HepG2 (cell line): ENCODE data around the gene OAT. TPM values are rescaled to one million over a fixed set of nuclear protein-coding genes. Genes with fewer than 3 reads are reported as not detected.

Source experiments
- ATAC-seq: fragments of 200-7000 bp; cut with Tn5 transposase; 3 replicates; pipeline ENCODE4 v1.9.1; 2020; ENCODE audit warnings: mild to moderate bottlenecking, moderate library complexity
- BruUV-seq: library from RNA; stranded (reverse); fragments of 400-500 nt; replicated peaks from 2 replicates; lab custom pipeline; 2021; lab: Mats Ljungman, UMichigan
- CTCF ChIA-PET: fragments of 300-600 bp; formaldehyde crosslinking; extraction: SDS; loops from one replicate; lab custom pipeline; 2021; ENCODE audit warnings: low total read pairs, inconsistent platforms, low intra/inter-chr PET ratio; lab: Yijun Ruan, JAX
- POLR2A ChIA-PET: fragments of 350-600 bp; sonication (Branson Sonifier 250); formaldehyde crosslinking; loops from one replicate; lab custom pipeline; 2020; ENCODE audit warnings: antibody characterized with exemption, inconsistent platforms; lab: Yijun Ruan, JAX
- DNase-seq: peaks from one replicate; pipeline ENCODE4 v3.0.0-alpha.2; 2015; ENCODE audit warnings: low spot score
- FAIRE-seq: peaks from 3 replicates; lab custom pipeline; 2011; peaks lifted over from hg19 to GRCh38; lab: Jason Lieb, UNC
- H2AFZ ChIP-seq: one replicate; pipeline ENCODE4 v1.6.1; 2011; ENCODE audit warnings: low read length, inconsistent platforms
- H3K27ac ChIP-seq: fragments of 300-600 bp; 3 replicates; pipeline ENCODE4 v1.8.0; 2011; ENCODE audit warnings: mixed run types, mild to moderate bottlenecking, mixed read lengths, low read length, inconsistent platforms; ENCODE audit not compliant: insufficient read depth; ENCODE audit errors: extremely low read length
- H3K27me3 ChIP-seq, 2 experiments: fragments of 200-600 bp in 1 of 2; 2 replicates in 1 of 2; 3 replicates in 1 of 2; pipeline versions ENCODE4 v1.6.0 to v1.8.0; 2011; ENCODE audit warnings: low read length in 2 of 2, mild to moderate bottlenecking in 2 of 2, moderate library complexity in 2 of 2, inconsistent platforms in 1 of 2; ENCODE audit not compliant: insufficient read depth in 2 of 2, control insufficient read depth in 1 of 2
- H3K36me3 ChIP-seq, 2 experiments: fragments of 200-600 bp in 1 of 2; replicated peaks in 1 of 2; 2 replicates in 1 of 2; 3 replicates in 1 of 2; pipeline versions ENCODE4 v1.5.1 to v1.8.0; 2011; ENCODE audit warnings: low read length in 2 of 2, inconsistent platforms in 1 of 2; ENCODE audit not compliant: insufficient read depth in 2 of 2, control insufficient read depth in 1 of 2
- H3K4me1 ChIP-seq: 2 replicates; pipeline ENCODE4 v1.5.1; 2012; ENCODE audit warnings: low read length, inconsistent platforms; ENCODE audit not compliant: insufficient read depth
- H3K4me2 ChIP-seq: 2 replicates; pipeline ENCODE4 v1.6.0; 2011; ENCODE audit warnings: low read depth, low read length, inconsistent platforms
- H3K4me3 ChIP-seq, 3 experiments: fragments of 200-600 bp in 1 of 3; sonication (generic), shearing (Covaris generic) in 1 of 3; replicated peaks in 1 of 3; 2 replicates each; pipeline ENCODE4 v1.5.1; 2011 to 2016; ENCODE audit warnings: low read length in 3 of 3, inconsistent platforms in 2 of 3, low read depth in 2 of 3, mild to moderate bottlenecking in 2 of 3, control low read depth in 1 of 3, mixed read lengths in 1 of 3; ENCODE audit not compliant: insufficient read depth in 1 of 3
- H3K79me2 ChIP-seq: one replicate; pipeline ENCODE4 v1.6.1; 2011; ENCODE audit warnings: low read length, inconsistent platforms; ENCODE audit not compliant: insufficient read depth
- H3K9ac ChIP-seq: 2 replicates; pipeline ENCODE4 v1.6.0; 2011; ENCODE audit warnings: mild to moderate bottlenecking, low read depth, low read length, inconsistent platforms; ENCODE audit not compliant: insufficient read depth
- H3K9me3 ChIP-seq: 2 replicates; pipeline ENCODE4 v1.5.1; 2012; ENCODE audit warnings: mild to moderate bottlenecking, low read length
- H4K20me1 ChIP-seq: 2 replicates; pipeline ENCODE4 v1.6.0; 2011; ENCODE audit warnings: inconsistent platforms, mild to moderate bottlenecking, low read length, moderate library complexity; ENCODE audit not compliant: insufficient read depth
- AGO1 ChIP-seq: fragments of 200-400 bp; formaldehyde crosslinking; IDR thresholded peaks from 2 replicates; pipeline ENCODE4 v1.6.1; 2017; ENCODE audit warnings: mild to moderate bottlenecking, low read depth, low read length, moderate library complexity; ENCODE audit not compliant: poor library complexity, severe bottlenecking
- ARID2 ChIP-seq: sonication (generic); formaldehyde crosslinking; IDR thresholded peaks from 2 replicates; pipeline ENCODE4 v1.8.1; 2022; ENCODE audit warnings: mild to moderate bottlenecking, missing genetic modification reagents, borderline replicate concordance
- FOXK2 ChIP-seq: fragments of 450-650 bp; IDR thresholded peaks from 2 replicates; pipeline ENCODE4 v1.6.1; 2016
- IRF1 ChIP-seq: sonication (generic); formaldehyde crosslinking; IDR thresholded peaks from 2 replicates; pipeline ENCODE4 v1.4.0; 2020; ENCODE audit warnings: low read depth, mild to moderate bottlenecking, missing genetic modification reagents
- MAF1 ChIP-seq: sonication (generic); formaldehyde crosslinking; IDR thresholded peaks from 2 replicates; pipeline ENCODE4 v1.5.0; 2020; ENCODE audit warnings: missing genetic modification reagents, borderline replicate concordance
- SALL2 ChIP-seq: sonication (generic); formaldehyde crosslinking; IDR thresholded peaks from 2 replicates; pipeline ENCODE4 v1.8.1; 2023; ENCODE audit warnings: mild to moderate bottlenecking, missing genetic modification reagents, inconsistent platforms
- WGBS: methylation state at CpG from one replicate; pipeline ENCODE4 v1.1.6; 2017; ENCODE audit warnings: low lambda C conversion rate; 5-methylcytosine and 5-hydroxymethylcytosine counted together
- in situ Hi-C: cut with HindIII; loops from 2 replicates; pipeline ENCODE4 v1.10.0; 2017; ENCODE audit warnings: low pct_unique_long_range_greater_than_20kb; ENCODE audit not compliant: extremely low pct_ligation_motif_present
- intact Hi-C: fragments of 100-400 bp; cut with micrococcal nuclease; formaldehyde crosslinking; loops from one replicate; pipeline ENCODE4 v1.10.0; 2022; ENCODE audit not compliant: unreplicated experiment
- polyA plus RNA-seq, 8 experiments: library from polyadenylated mRNA; depleted of rRNA in 3 of 8; stranded (reverse) in 7 of 8; unstranded in 1 of 8; fragments of >200 nt; fragmentation: Illumina TruSeq in 4 of 8; extraction: Trizol in 4 of 8; gene quantifications; 2 replicates each; pipeline versions ENCODE4 v1.2.1 to v1.2.3, GENCODE V29; 2011 to 2016; ENCODE audit warnings: low read depth in 4 of 8, missing spikeins in 1 of 8, mixed read lengths in 1 of 8; ENCODE audit not compliant: insufficient read depth in 1 of 8
- total RNA-seq, 5 experiments: library from RNA; depleted of rRNA; stranded (reverse); fragments of >200 nt; fragmentation: Illumina TruSeq; extraction: Trizol; gene quantifications; 2 replicates each; pipeline ENCODE4 v1.2.3, GENCODE V29; 2016; ENCODE audit warnings: low read depth in 1 of 5
- TF ChIP-seq, protein P1 (sequence below): sonication (generic); formaldehyde crosslinking; IDR thresholded peaks from 2 replicates; pipeline ENCODE4 v1.5.1; 2020; ENCODE audit warnings: mild to moderate bottlenecking, missing genetic modification reagents, moderate library complexity
- TF ChIP-seq, protein P2 (sequence below): sonication (generic); formaldehyde crosslinking; IDR thresholded peaks from 2 replicates; pipeline ENCODE4 v1.4.0; 2020; ENCODE audit warnings: missing genetic modification reagents, borderline replicate concordance
- TF ChIP-seq, protein P3 (sequence below): sonication (generic); formaldehyde crosslinking; IDR thresholded peaks from one replicate; pipeline ENCODE4 v1.5.1; 2020; ENCODE audit warnings: mild to moderate bottlenecking, missing genetic modification reagents; ENCODE audit errors: not compliant biosample characterization

Gene OAT
- total and polyA plus RNA-seq, 2 of the 13 experiments (the other 11 are each of a cell fraction or from before 2014, with no cell fraction given), result 87.8 to 96.7 TPM

- TF ChIP-seq, protein P1, sequence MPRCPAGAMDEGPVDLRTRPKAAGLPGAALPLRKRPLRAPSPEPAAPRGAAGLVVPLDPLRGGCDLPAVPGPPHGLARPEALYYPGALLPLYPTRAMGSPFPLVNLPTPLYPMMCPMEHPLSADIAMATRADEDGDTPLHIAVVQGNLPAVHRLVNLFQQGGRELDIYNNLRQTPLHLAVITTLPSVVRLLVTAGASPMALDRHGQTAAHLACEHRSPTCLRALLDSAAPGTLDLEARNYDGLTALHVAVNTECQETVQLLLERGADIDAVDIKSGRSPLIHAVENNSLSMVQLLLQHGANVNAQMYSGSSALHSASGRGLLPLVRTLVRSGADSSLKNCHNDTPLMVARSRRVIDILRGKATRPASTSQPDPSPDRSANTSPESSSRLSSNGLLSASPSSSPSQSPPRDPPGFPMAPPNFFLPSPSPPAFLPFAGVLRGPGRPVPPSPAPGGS, result no peak
- TF ChIP-seq AGO1 (no peak), ARID2 (CRISPR knock-in tag) (no peak)
- TF ChIP-seq, protein P2, sequence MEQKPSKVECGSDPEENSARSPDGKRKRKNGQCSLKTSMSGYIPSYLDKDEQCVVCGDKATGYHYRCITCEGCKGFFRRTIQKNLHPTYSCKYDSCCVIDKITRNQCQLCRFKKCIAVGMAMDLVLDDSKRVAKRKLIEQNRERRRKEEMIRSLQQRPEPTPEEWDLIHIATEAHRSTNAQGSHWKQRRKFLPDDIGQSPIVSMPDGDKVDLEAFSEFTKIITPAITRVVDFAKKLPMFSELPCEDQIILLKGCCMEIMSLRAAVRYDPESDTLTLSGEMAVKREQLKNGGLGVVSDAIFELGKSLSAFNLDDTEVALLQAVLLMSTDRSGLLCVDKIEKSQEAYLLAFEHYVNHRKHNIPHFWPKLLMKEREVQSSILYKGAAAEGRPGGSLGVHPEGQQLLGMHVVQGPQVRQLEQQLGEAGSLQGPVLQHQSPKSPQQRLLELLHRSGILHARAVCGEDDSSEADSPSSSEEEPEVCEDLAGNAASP (CRISPR knock-in tag), result peak; percentile 74
Measured at GRCh38 chr10:124418726-124419501, at the start of gene OAT (continued).

DNA sequence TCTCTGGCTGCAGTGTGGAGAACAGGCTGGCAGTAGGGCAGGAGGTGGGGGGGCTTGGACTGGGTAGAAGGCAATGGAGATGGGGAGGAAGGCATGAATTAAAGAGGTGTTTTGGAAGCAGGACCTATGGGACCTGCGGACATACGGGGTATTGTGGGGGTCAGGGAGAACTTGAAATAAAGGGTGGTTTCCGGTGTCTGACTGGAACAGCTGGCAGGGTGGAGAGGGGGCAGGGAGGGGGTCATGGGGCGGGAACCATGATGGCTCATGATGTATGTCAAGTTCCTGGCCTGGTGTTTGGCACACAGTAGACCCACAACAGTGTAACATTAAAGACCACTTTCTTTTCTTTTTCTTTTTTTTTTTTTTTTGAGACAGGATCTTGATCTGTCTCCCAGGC lies 48.4 kb upstream of the OAT start:
- 88% methylated on average over 4 of the region's 4 CpGs for WGBS
- Histone ChIP-seq H3K9me3 (no peaks in the 10 kb centered on the region), H3K27me3 (no peaks in the 10 kb centered on the region; a peak in 1 of 5 replicates), H3K4me2 (peak overlapping the region; percentile 47), H4K20me1 (0 out of 2 replicates have a peak, but pooled peaks cover 6% of the 10 kb centered on the region), H2AFZ (no peak overlapping the region), H3K79me2 (no peaks in the 10 kb centered on the region), H3K36me3 (no peaks in the 10 kb centered on the region), H3K4me1 (peaks cover 93% of the 10 kb centered on the region), H3K9ac (0 out of 2 replicates have a peak overlapping the region, but pooled peaks have one; percentile 8), H3K4me3 (no peak overlapping the region; a peak in 1 of 6 replicates), H3K27ac (peak overlapping the region; percentile 54)
- in situ Hi-C loops (no loop called here), intact Hi-C loops (no loop called here)
- no peak for DNase-seq
- no peak for ATAC-seq
- ChIA-PET CTCF (no interaction called here), POLR2A (interaction anchor here (1.0 to 2.0 kb wide), 4 partner anchors 8 to 48 kb away, joined by 4 to 11 read pairs (median 8); partner anchors contain the start of gene OAT)
- no peak for FAIRE-seq
- no TSS peak for BruUV-seq
- no peak for TF ChIP-seq IRF1 (CRISPR knock-in tag)
- no peak for TF ChIP-seq MAF1 (CRISPR knock-in tag)
- no peak for TF ChIP-seq SALL2 (CRISPR knock-in tag)
- TF ChIP-seq, protein P3, sequence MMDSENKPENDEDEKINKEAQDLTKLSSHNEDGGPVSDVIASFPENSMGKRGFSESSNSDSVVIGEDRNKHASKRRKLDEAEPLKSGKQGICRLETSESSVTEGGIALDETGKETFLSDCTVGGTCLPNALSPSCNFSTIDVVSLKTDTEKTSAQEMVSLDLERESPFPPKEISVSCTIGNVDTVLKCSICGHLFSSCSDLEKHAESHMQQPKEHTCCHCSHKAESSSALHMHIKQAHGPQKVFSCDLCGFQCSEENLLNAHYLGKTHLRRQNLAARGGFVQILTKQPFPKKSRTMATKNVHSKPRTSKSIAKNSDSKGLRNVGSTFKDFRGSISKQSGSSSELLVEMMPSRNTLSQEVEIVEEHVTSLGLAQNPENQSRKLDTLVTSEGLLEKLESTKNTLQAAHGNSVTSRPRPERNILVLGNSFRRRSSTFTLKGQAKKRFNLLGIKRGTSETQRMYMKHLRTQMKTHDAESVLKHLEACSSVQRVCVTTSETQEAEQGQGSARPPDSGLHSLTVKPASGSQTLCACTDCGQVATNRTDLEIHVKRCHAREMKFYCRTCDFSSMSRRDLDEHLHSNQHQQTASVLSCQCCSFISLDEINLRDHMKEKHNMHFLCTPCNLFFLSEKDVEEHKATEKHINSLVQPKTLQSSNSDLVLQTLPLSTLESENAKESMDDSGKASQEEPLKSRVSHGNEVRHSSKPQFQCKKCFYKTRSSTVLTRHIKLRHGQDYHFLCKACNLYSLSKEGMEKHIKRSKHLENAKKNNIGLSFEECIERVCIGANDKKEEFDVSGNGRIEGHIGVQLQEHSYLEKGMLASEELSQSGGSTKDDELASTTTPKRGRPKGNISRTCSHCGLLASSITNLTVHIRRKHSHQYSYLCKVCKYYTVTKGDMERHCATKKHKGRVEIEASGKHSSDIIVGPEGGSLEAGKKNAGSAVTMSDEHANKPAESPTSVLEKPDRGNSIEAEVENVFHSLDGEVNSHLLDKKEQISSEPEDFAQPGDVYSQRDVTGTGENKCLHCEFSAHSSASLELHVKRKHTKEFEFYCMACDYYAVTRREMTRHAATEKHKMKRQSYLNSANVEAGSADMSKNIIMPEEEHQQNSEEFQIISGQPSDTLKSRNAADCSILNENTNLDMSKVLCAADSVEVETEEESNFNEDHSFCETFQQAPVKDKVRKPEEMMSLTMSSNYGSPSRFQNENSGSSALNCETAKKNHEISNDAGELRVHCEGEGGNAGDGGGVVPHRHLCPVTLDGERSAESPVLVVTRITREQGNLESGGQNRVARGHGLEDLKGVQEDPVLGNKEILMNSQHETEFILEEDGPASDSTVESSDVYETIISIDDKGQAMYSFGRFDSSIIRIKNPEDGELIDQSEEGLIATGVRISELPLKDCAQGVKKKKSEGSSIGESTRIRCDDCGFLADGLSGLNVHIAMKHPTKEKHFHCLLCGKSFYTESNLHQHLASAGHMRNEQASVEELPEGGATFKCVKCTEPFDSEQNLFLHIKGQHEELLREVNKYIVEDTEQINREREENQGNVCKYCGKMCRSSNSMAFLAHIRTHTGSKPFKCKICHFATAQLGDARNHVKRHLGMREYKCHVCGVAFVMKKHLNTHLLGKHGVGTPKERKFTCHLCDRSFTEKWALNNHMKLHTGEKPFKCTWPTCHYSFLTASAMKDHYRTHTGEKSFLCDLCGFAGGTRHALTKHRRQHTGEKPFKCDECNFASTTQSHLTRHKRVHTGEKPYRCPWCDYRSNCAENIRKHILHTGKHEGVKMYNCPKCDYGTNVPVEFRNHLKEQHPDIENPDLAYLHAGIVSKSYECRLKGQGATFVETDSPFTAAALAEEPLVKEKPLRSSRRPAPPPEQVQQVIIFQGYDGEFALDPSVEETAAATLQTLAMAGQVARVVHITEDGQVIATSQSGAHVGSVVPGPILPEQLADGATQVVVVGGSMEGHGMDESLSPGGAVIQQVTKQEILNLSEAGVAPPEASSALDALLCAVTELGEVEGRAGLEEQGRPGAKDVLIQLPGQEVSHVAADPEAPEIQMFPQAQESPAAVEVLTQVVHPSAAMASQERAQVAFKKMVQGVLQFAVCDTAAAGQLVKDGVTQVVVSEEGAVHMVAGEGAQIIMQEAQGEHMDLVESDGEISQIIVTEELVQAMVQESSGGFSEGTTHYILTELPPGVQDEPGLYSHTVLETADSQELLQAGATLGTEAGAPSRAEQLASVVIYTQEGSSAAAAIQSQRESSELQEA (CRISPR knock-in tag), result no peak
- TF ChIP-seq FOXK2, result no peak
